Astrocyte (in vitro differentiated cells and primary cell): ENCODE measurements around the gene GOLIM4. TPM values are rescaled to one million over a fixed set of nuclear protein-coding genes. Genes with fewer than 3 reads are reported as not detected.

Experiments
- DNase-seq: peaks from one replicate; pipeline ENCODE4 v3.0.0-alpha.2; 2010; ENCODE audit warnings: low read depth
- FAIRE-seq: peaks from 2 replicates; lab custom pipeline; 2011; peaks lifted over from hg19 to GRCh38; lab: Jason Lieb, UNC
- H2AFZ ChIP-seq: 2 replicates; pipeline ENCODE4 v1.6.0; 2012; ENCODE audit warnings: low read depth, low read length, inconsistent platforms
- H3K27ac ChIP-seq: 2 replicates; pipeline ENCODE4 v1.5.1; 2011; ENCODE audit warnings: low read depth, low read length, inconsistent platforms
- H3K27me3 ChIP-seq: 2 replicates; pipeline ENCODE4 v1.6.0; 2011; ENCODE audit warnings: low read length, inconsistent platforms; ENCODE audit not compliant: insufficient read depth
- H3K36me3 ChIP-seq: 2 replicates; pipeline ENCODE4 v1.5.1; 2011; ENCODE audit warnings: low read length, inconsistent platforms; ENCODE audit not compliant: insufficient read depth
- H3K4me1 ChIP-seq: 2 replicates; pipeline ENCODE4 v1.5.1; 2011; ENCODE audit warnings: low read length, inconsistent platforms; ENCODE audit not compliant: insufficient read depth
- H3K4me2 ChIP-seq: 2 replicates; pipeline ENCODE4 v1.6.0; 2012; ENCODE audit warnings: low read length, inconsistent platforms
- H3K4me3 ChIP-seq: 2 replicates; pipeline ENCODE4 v1.5.1; 2011; ENCODE audit warnings: low read depth, mild to moderate bottlenecking, low read length, inconsistent platforms; ENCODE audit not compliant: insufficient read depth
- H3K79me2 ChIP-seq: 2 replicates; pipeline ENCODE4 v1.6.0; 2012; ENCODE audit warnings: mild to moderate bottlenecking, low read length, inconsistent platforms; ENCODE audit not compliant: insufficient read depth
- H3K9ac ChIP-seq: 2 replicates; pipeline ENCODE4 v1.6.0; 2012; ENCODE audit warnings: mild to moderate bottlenecking, low read length, inconsistent platforms
- H3K9me3 ChIP-seq: 2 replicates; pipeline ENCODE4 v1.5.1; 2012; ENCODE audit warnings: low read depth, mild to moderate bottlenecking, low read length, inconsistent platforms; ENCODE audit not compliant: insufficient read depth
- H4K20me1 ChIP-seq: 2 replicates; pipeline ENCODE4 v1.6.0; 2012; ENCODE audit warnings: low read length, inconsistent platforms; ENCODE audit not compliant: insufficient read depth
- H3K27ac Mint-ChIP-seq: one replicate; pipeline ENCODE4 v1.8.0; 2021; ENCODE audit warnings: mild to moderate bottlenecking, mixed read lengths; ENCODE audit not compliant: unreplicated experiment
- H3K27me3 Mint-ChIP-seq: one replicate; pipeline ENCODE4 v1.8.0; 2021; ENCODE audit warnings: low read depth, mixed read lengths; ENCODE audit not compliant: unreplicated experiment
- H3K36me3 Mint-ChIP-seq: one replicate; pipeline ENCODE4 v1.8.0; 2021; ENCODE audit warnings: low read depth, mixed read lengths; ENCODE audit not compliant: unreplicated experiment
- H3K4me1 Mint-ChIP-seq: one replicate; pipeline ENCODE4 v1.8.0; 2021; ENCODE audit warnings: low read depth, mixed read lengths; ENCODE audit not compliant: unreplicated experiment
- H3K4me3 Mint-ChIP-seq: one replicate; pipeline ENCODE4 v1.8.0; 2021; ENCODE audit warnings: mild to moderate bottlenecking, moderate library complexity, mixed read lengths; ENCODE audit not compliant: unreplicated experiment
- H3K9me3 Mint-ChIP-seq: one replicate; pipeline ENCODE4 v1.8.0; 2021; ENCODE audit warnings: mild to moderate bottlenecking, mixed read lengths; ENCODE audit not compliant: unreplicated experiment
- EZH2 ChIP-seq: IDR thresholded peaks from 2 replicates; pipeline ENCODE4 v1.6.1; 2012; ENCODE audit warnings: mild to moderate bottlenecking, low read length, inconsistent platforms; ENCODE audit not compliant: insufficient read depth
- total RNA-seq: library from RNA; stranded (reverse); gene quantifications from 2 replicates; pipeline ENCODE4 v1.2.1, GENCODE V29; 2021
- TF ChIP-seq, protein P1 (sequence below): IDR thresholded peaks from 2 replicates; pipeline ENCODE4 v1.5.1; 2011; ENCODE audit warnings: low read depth, mild to moderate bottlenecking, inconsistent platforms, low read length, moderate library complexity; ENCODE audit not compliant: insufficient read depth

Gene GOLIM4
- total RNA-seq, 1 donor from 2014 or later = 51.5 TPM

DNA sequence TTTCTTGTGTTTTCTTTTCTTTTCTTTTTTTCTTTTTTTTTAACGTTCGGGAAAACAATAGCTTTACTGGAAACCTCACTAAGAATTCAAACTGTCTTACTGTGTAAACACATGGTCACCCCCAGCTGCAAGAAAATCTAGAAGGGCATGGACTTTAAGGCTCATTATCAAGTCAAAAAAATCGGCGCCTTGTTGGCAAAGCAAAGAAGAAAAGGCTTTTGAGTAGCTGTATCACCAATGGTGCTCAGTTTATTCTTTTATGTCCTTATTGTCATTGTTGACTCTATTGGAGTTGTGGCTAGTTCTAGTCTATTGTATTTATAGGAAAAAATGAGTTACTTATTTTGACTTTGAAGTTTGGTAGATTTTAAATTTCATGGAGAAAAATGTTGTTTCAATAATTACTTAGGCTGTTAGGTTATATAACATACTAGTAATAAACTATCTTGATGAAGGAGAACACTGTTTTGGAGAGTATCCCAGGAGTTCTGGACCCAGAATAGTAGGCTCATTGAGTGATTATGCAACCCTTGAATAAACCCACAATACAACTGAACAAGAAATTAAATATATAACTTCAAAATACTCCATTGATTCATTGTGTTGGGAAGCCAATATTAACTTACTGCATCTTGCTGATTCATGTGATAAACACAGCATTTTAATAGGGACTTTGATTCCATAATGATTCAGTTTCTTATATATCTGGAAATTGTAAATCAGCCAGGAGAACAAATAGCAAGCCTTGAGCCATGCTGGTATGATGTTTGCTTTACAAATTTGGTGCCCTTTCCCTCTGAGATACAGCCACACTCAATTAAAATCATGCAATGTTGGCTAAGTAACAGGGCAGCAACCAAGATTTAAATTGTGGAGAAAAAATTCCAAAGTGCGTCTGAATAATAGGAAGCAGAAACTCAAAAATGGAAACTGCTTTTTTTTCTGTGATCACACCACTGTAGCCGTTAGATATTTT is 27.8 kb upstream of the GOLIM4 start:
- DNase-seq (peak; percentile 14), FAIRE-seq (no peak)
- no peaks in the 10 kb centered on the region for H4K20me1 ChIP-seq
- H3K36me3 ChIP-seq = no peaks in the 10 kb centered on the region
- no peaks in the 10 kb centered on the region for H3K4me1 ChIP-seq
- no peak overlapping the region for H3K27ac ChIP-seq
- no peaks in the 10 kb centered on the region for H3K4me1 Mint-ChIP-seq
- H3K9me3 ChIP-seq = no peaks in the 10 kb centered on the region
- no peaks in the 10 kb centered on the region for H3K27me3 Mint-ChIP-seq
- no peak overlapping the region for H3K4me3 ChIP-seq
- H3K27ac Mint-ChIP-seq = no peak overlapping the region
- H3K9me3 Mint-ChIP-seq = peaks cover 5% of the 10 kb centered on the region
- no peaks in the 10 kb centered on the region for H3K79me2 ChIP-seq
- H3K27me3 ChIP-seq = no peaks in the 10 kb centered on the region
- no peak overlapping the region for H2AFZ ChIP-seq
- no peaks in the 10 kb centered on the region for H3K36me3 Mint-ChIP-seq
- no peak overlapping the region for H3K4me2 ChIP-seq
- TF ChIP-seq, protein P1, sequence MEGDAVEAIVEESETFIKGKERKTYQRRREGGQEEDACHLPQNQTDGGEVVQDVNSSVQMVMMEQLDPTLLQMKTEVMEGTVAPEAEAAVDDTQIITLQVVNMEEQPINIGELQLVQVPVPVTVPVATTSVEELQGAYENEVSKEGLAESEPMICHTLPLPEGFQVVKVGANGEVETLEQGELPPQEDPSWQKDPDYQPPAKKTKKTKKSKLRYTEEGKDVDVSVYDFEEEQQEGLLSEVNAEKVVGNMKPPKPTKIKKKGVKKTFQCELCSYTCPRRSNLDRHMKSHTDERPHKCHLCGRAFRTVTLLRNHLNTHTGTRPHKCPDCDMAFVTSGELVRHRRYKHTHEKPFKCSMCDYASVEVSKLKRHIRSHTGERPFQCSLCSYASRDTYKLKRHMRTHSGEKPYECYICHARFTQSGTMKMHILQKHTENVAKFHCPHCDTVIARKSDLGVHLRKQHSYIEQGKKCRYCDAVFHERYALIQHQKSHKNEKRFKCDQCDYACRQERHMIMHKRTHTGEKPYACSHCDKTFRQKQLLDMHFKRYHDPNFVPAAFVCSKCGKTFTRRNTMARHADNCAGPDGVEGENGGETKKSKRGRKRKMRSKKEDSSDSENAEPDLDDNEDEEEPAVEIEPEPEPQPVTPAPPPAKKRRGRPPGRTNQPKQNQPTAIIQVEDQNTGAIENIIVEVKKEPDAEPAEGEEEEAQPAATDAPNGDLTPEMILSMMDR = no peak
- no peak for TF ChIP-seq EZH2
- H3K4me3 Mint-ChIP-seq = no peak overlapping the region
- H3K9ac ChIP-seq = no peak overlapping the region

DNA sequence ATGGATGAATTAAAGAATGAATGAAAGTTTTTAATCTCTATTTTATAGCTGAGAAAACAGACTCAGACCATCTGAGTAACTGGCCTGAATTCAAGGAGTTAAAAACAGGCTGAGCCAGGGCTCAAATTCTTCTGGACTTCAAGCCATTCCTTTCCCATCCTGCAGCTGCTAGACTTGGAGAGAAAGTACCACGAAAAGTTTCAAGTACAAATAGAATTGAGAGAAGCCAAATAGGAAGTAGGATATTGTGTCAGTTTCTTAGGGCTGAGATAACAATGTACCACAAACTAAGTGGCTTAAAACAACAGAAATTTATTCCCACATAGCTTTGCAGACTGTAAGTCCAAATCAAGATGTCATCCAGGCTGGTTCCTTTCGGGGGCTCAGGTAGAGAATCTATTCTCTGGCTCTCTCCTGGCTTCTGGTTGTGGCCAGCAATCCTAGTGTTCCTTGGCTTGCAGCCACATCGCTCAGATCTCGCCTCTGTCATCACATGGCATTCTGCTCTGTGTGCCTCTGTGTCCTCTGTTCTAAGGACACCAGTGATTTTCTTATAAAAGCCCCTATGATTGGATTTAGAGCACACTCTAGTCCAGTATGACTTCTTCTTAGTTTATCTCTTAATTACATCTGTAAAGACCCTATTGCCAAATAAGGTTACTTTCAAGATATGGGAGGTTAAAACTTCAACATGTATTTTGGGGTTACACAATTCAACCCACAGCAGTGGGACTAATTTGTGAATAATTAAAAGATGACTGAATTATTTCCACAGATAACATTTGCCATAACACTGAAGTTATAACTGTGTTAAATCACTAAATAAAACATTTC is 25.7 kb upstream of the GOLIM4 start:
- Mint-ChIP-seq H3K36me3 (no peaks in the 10 kb centered on the region), H3K27ac (no peak overlapping the region), H3K4me3 (no peak overlapping the region), H3K27me3 (no peaks in the 10 kb centered on the region), H3K4me1 (no peaks in the 10 kb centered on the region), H3K9me3 (no peaks in the 10 kb centered on the region)
- no peaks in the 10 kb centered on the region for H3K79me2 ChIP-seq
- H3K9me3 ChIP-seq = no peaks in the 10 kb centered on the region
- no peak for TF ChIP-seq EZH2
- TF ChIP-seq, protein P1 = no peak
- H4K20me1 ChIP-seq = no peaks in the 10 kb centered on the region
- H3K9ac ChIP-seq = no peak overlapping the region
- no peak overlapping the region for H3K27ac ChIP-seq
- no peak overlapping the region for H3K4me3 ChIP-seq
- H3K4me2 ChIP-seq = no peak overlapping the region
- H2AFZ ChIP-seq = no peak overlapping the region
- no peaks in the 10 kb centered on the region for H3K27me3 ChIP-seq
- FAIRE-seq (no peak), DNase-seq (peak; percentile 58)
- H3K4me1 ChIP-seq = peaks cover 4% of the 10 kb centered on the region
- no peaks in the 10 kb centered on the region for H3K36me3 ChIP-seq
